NCI-H146 treated with DMSO at 0.1 percent for 48 hours (cell line): ENCODE results near the gene ATF4.

ENCODE experiments used
- DNase-seq: peaks from one replicate; lab custom pipeline; 2025; ENCODE audit not compliant: unreplicated experiment; lab: John Stamatoyannopoulos, UW

ATF4 gene

GRCh38 chr22:39528080-39528661, 7.8 kb downstream of the ATF4 start:
- peak; percentile 46 for DNase-seq

GRCh38 chr22:39528681-39529486, 8.5 kb downstream of the ATF4 start:
- peak; percentile 82 for DNase-seq

GRCh38 chr22:39529487-39529851, 9.1 kb downstream of the ATF4 start:
- no peak for DNase-seq

DNA sequence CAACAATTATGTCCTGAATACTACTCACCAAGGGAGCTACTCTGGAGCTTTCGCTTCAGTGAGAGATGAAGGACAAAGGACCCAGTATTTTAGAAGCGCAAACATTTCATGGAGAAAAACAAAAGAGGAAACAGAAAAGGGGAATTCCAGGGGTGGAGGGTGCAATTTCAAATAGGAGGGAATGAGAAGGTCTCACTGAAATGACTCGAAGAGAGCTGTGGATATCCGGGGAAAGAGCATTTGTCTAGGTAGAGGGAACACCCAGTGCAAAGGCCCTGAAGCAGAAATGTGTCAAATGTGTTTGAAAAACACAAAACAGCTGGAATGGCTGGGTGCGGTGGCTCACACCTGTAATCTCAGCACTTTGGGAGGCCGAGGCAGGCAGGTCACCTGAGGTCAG, 9.8 kb downstream of the ATF4 start:
- no peak for DNase-seq

- DNase-seq = no peak
Measured at GRCh38 chr22:39530692-39531331, 10.4 kb downstream of the ATF4 start.

- DNase-seq = peak; percentile 98
Measured at GRCh38 chr22:39532215-39533073, 12.1 kb downstream of the ATF4 start, which contains the start of gene RPS19BP1. RPS19BP1 (minus strand) TSS chr22:39532748; CDS start chr22:39532738, 10 bp downstream.

GRCh38 chr22:39534092-39534506, 13.7 kb downstream of the ATF4 start:
- DNase-seq = no peak

GRCh38 chr22:39534591-39535356, 14.4 kb downstream of the ATF4 start:
- DNase-seq = no peak

DNA sequence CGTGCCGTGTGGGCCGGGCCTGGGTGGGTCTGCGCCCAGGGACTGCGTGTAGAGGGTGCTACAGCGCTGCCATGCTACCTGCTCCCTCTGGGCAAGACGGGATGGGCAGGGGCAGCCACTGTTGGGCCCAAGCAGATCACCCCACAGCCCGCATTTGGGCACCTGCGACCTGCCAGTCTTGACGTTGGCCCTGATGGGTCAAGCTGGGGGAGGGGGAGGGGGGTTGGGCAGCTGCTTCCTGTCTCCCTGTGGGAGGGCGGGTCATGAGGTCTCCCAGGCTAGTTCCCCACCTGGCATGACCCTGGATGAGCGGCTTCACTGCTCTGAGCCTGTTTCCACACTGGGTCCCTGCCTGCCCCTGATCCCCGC, 15.0 kb downstream of the ATF4 start:
- no peak for DNase-seq

DNA sequence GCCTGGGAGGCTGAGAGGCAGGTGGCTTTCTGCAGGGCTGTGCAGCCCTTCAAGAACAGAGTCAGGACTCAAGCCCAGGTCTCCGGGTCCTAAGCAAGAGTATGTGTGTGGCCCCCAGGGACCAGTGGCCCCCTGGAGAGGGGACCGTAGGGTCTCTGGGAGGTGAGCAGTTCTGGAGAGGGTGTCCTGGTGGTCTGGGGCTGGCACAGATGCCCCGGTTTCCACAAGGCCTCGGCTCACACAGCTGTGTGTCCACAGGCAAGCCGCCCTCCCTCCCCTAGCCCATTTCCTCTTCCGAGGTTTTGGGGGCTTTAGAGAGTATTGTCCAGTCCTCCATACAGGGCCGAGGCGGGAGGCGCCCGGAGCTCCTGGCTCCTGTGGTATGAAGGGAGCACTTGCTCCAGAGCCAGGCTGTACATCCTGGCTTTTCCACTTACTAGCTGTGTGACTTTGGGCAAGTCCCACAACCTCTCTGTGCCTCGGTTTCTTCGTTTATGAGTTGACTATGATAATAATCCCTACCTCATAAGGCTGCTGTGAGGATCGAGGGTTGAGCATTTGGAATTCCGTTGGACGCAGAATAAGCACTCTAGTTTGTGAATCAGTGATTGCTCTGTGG, 15.6 kb downstream of the ATF4 start:
- no peak for DNase-seq

DNA sequence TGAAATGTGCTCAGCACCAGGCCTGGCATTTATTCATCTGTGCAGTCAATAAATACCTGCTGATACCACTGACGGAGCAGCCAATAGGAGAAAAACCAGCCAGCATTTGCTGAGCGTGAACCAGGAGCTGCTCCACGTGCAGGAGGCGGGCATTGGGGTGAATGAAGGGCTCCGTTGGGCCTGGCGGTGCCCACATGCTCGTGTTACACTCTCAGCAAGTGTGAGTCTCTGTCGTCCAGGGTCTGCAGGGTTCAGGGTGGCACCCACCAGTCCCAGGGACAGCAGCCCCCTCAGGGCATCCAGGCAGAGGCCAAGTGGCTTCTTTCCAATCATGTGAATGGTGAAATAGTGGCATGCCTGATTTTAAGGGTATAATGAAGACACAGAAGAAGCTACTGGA, 16.3 kb downstream of the ATF4 start:
- no peak for DNase-seq

- no peak for DNase-seq
Measured at GRCh38 chr22:39537975-39538374, 17.6 kb downstream of the ATF4 start.

GRCh38 chr22:39543095-39543494, 22.7 kb downstream of the ATF4 start:
- no peak for DNase-seq

DNA sequence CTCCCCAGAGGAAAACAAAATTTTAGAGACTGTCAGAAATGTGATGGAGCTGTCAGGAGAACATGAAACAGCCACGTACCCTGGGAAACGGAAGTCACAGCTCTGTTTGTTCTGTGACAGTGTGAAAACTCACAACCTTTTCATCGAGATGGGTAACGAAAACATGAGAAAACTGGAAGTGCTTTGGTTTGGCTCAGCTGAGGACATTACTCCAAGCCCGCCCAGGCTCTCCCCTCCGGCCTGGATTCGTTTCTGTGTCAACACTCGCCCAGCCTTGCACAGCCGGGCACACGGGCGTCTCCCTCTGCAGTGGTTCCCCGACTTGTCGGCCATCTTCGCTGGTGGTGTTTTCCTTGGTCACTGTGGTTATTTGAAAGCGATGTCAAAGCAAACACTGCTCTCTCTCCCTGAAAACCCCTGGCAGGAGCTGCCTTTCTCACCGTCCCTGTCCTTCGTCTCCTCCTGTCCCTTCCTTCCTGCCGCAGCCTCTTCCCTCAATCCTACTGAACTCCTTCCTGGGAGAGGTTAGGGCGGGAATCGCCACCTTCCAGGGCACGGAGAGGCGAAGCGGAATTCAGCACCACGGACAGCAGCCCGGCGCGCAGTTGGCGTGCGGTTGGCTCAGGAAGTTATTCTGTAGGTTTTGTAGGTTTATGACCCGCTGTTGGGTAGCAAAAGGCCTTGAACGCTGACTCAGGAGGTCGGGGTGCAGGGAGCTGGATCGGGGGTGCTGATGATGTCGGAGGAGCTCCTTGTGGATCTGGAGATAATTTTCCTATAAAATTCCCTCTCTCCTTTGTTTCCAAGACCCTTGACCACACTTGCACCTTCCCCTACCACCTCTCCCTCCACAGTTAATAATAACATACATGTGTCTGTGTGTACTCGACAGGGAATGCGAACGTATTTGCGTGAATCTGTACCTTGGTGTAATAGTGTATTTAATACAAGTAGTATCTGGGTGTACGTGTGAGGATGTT, 25.3 kb downstream of the ATF4 start:
- DNase-seq = no peak

DNA sequence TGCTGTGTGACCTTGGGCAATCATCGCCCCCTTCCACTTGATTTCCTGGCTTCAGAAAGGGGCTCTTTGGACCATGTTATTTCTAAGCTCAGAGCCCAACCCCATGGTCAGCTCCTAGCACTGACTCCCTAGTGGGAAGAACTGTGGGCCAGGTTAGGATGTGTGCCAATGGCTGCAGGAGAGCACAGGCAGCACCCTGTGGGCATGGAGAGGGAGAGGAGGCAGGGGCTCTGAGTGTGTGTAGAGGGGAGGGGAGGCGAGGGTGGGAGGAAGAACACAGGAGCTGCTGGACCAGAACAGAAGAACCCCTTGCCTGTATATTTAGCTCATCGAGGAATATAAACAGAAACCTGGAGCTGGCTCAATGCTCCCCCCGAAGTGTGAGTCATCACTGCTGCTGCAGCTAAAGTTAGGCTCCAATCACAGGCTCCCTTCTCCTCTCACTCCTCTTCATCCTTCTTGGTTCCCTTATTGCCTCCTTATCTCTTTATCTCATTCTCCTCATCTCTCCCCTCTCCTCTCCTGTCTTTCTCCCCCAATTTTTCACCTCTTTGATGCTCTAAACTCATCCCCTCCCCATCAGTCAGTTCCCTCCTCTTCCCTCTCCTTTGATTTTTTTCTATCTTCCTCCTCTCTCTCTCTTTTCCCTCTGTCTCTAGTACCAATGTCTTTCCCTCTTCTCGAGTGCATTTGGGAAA, 26.7 kb downstream of the ATF4 start:
- no peak for DNase-seq

GRCh38 chr22:39547587-39547947, 27.2 kb downstream of the ATF4 start:
- DNase-seq = no peak

DNA sequence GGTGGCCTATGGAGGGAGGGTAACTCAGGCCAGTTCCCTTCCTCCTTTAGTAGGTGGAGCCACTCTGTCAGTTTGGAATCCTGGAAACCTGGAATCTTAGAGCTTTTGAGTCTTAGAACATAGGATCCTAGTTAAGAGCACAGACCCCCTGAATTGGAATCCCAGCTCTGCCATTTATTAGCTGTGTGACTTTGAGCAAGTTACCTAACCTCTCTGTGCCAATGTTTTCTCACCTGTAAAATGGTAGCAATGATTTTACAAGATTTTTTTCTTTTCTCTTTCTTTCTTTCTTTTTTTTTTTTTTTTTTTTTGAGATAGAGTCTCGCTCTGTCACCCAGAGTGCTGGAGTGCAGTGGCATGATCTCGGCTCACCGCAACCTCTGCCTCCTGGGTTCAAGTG, 33.1 kb downstream of the ATF4 start:
- DNase-seq = no peak

DNA sequence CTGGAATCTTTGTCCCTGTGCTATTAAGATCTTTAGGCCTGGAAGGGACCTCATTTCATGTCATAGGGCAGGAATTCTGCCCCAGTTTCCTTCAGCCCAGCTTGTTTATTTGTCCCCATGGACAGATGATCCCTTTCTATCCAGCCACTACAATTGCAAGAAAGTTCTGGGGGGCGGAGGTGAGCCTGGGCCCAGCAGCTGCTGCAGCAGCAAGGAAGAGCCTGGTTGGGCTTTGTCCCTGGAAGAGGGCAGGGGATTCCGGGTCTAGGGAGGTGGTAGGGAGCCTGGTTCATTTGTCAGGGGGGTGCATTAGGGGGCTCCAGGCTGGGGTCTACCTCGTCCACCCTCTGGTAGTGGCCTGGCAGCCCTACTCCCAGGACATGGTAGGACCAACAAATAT, 33.8 kb downstream of the ATF4 start:
- DNase-seq = no peak
